ENCODE measurements around the gene CSGALNACT2. TPM values are rescaled to one million over a fixed set of nuclear protein-coding genes. Genes with fewer than 3 reads are reported as not detected.
A peak's percentile ranks its signal among the peaks of the same experiment; 100 is the strongest.

The CSGALNACT2 gene
- polyA plus RNA-seq, 2 donors = 2.0 to 3.4 TPM

GRCh38 chr10:43197834-43198681 is 59.8 kb downstream of the CSGALNACT2 start:
- Histone ChIP-seq H3K4me1 (ENCODE audit: control insufficient read depth in 2 of 2, insufficient read depth in 2 of 2, low read length in 1 of 2) (peaks cover 6 to 8% of the 10 kb centered on the region in 2 donors), H3K36me3 (ENCODE audit: control insufficient read depth in 2 of 2, insufficient read depth in 2 of 2, low read length in 1 of 2) (peaks cover 0 to 4% of the 10 kb centered on the region in 2 donors), H3K27ac (ENCODE audit: low read depth in 2 of 2, low read length in 1 of 2) (no peak overlapping the region), H3K4me3 (ENCODE audit: low read depth in 1 of 2, low read length in 2 of 2) (no peak overlapping the region), H3K27me3 (ENCODE audit: control insufficient read depth in 1 of 2, insufficient read depth in 2 of 2, low read length in 2 of 2) (no peaks in the 10 kb centered on the region), H3K9me3 (ENCODE audit: control insufficient read depth in 2 of 2, insufficient read depth in 1 of 2, low read depth in 1 of 2, low read length in 1 of 2) (no peaks in the 10 kb centered on the region)
- 83 to 85% methylated on average over 15 of the region's 15 CpGs for WGBS, 2 donors

- H3K27me3 ChIP-seq (ENCODE audit: control insufficient read depth in 1 of 2, insufficient read depth in 2 of 2, low read length in 2 of 2) = no peaks in the 10 kb centered on the region
- no peak overlapping the region for H3K4me3 ChIP-seq (ENCODE audit: low read depth in 1 of 2, low read length in 2 of 2)
- H3K9me3 ChIP-seq (ENCODE audit: control insufficient read depth in 2 of 2, insufficient read depth in 1 of 2, low read depth in 1 of 2, low read length in 1 of 2) = no peaks in the 10 kb centered on the region
- peaks cover 6 to 10% of the 10 kb centered on the region in 2 donors for H3K4me1 ChIP-seq (ENCODE audit: control insufficient read depth in 2 of 2, insufficient read depth in 2 of 2, low read length in 1 of 2)
- peaks cover 0 to 2% of the 10 kb centered on the region in 2 donors for H3K36me3 ChIP-seq (ENCODE audit: control insufficient read depth in 2 of 2, insufficient read depth in 2 of 2, low read length in 1 of 2)
- 83 to 91% methylated on average over 10 of the region's 10 CpGs for WGBS, 2 donors
- no peak overlapping the region for H3K27ac ChIP-seq (ENCODE audit: low read depth in 2 of 2, low read length in 1 of 2)
These were observed 60.4 kb downstream of the CSGALNACT2 start for GRCh38 chr10:43198682-43199005.

- peaks cover 6 to 10% of the 10 kb centered on the region in 2 donors for H3K4me1 ChIP-seq (ENCODE audit: control insufficient read depth in 2 of 2, insufficient read depth in 2 of 2, low read length in 1 of 2)
- no peak overlapping the region for H3K4me3 ChIP-seq (ENCODE audit: low read depth in 1 of 2, low read length in 2 of 2)
- 91 to 94% methylated on average over 16 of the region's 16 CpGs for WGBS, 2 donors
- H3K36me3 ChIP-seq (ENCODE audit: control insufficient read depth in 2 of 2, insufficient read depth in 2 of 2, low read length in 1 of 2) = peaks cover 0 to 2% of the 10 kb centered on the region in 2 donors
- H3K9me3 ChIP-seq (ENCODE audit: control insufficient read depth in 2 of 2, insufficient read depth in 1 of 2, low read depth in 1 of 2, low read length in 1 of 2) = no peaks in the 10 kb centered on the region
- H3K27ac ChIP-seq (ENCODE audit: low read depth in 2 of 2, low read length in 1 of 2) = no peak overlapping the region
- no peaks in the 10 kb centered on the region for H3K27me3 ChIP-seq (ENCODE audit: control insufficient read depth in 1 of 2, insufficient read depth in 2 of 2, low read length in 2 of 2)
These were observed 60.9 kb downstream of the CSGALNACT2 start for GRCh38 chr10:43199088-43199683.

- WGBS, 2 donors = 95 to 97% methylated on average over 15 of the region's 15 CpGs
- peaks cover 0 to 2% of the 10 kb centered on the region in 2 donors for H3K36me3 ChIP-seq (ENCODE audit: control insufficient read depth in 2 of 2, insufficient read depth in 2 of 2, low read length in 1 of 2)
These were observed 61.7 kb downstream of the CSGALNACT2 start for GRCh38 chr10:43199684-43200537.

GRCh38 chr10:43200538-43201390 is 62.5 kb downstream of the CSGALNACT2 start:
- no peaks in the 10 kb centered on the region for H3K27me3 ChIP-seq (ENCODE audit: control insufficient read depth in 1 of 2, insufficient read depth in 2 of 2, low read length in 2 of 2)
- H3K27ac ChIP-seq (ENCODE audit: low read depth in 2 of 2, low read length in 1 of 2) = no peak overlapping the region
- H3K4me1 ChIP-seq (ENCODE audit: control insufficient read depth in 2 of 2, insufficient read depth in 2 of 2, low read length in 1 of 2) = peaks cover 8 to 10% of the 10 kb centered on the region in 2 donors
- H3K9me3 ChIP-seq (ENCODE audit: control insufficient read depth in 2 of 2, insufficient read depth in 1 of 2, low read depth in 1 of 2, low read length in 1 of 2) = no peaks in the 10 kb centered on the region
- WGBS, 2 donors = 89 to 91% methylated on average over 13 of the region's 13 CpGs
- peaks cover 0 to 2% of the 10 kb centered on the region in 2 donors for H3K36me3 ChIP-seq (ENCODE audit: control insufficient read depth in 2 of 2, insufficient read depth in 2 of 2, low read length in 1 of 2)
- no peak overlapping the region for H3K4me3 ChIP-seq (ENCODE audit: low read depth in 1 of 2, low read length in 2 of 2)

More at GRCh38 chr10:43199684-43200537, 61.7 kb downstream of the CSGALNACT2 start:
- Histone ChIP-seq H3K27ac (ENCODE audit: low read depth in 2 of 2, low read length in 1 of 2) (no peak overlapping the region), H3K4me3 (ENCODE audit: low read depth in 1 of 2, low read length in 2 of 2) (no peak overlapping the region), H3K4me1 (ENCODE audit: control insufficient read depth in 2 of 2, insufficient read depth in 2 of 2, low read length in 1 of 2) (peaks cover 6 to 10% of the 10 kb centered on the region in 2 donors), H3K9me3 (ENCODE audit: control insufficient read depth in 2 of 2, insufficient read depth in 1 of 2, low read depth in 1 of 2, low read length in 1 of 2) (no peaks in the 10 kb centered on the region), H3K27me3 (ENCODE audit: control insufficient read depth in 1 of 2, insufficient read depth in 2 of 2, low read length in 2 of 2) (no peaks in the 10 kb centered on the region)

GRCh38 chr10:43201545-43202131 is 63.4 kb downstream of the CSGALNACT2 start:
- WGBS, 2 donors = 85 to 89% methylated on average over 11 of the region's 11 CpGs
- no peaks in the 10 kb centered on the region for H3K9me3 ChIP-seq (ENCODE audit: control insufficient read depth in 2 of 2, insufficient read depth in 1 of 2, low read depth in 1 of 2, low read length in 1 of 2)
- H3K4me1 ChIP-seq (ENCODE audit: control insufficient read depth in 2 of 2, insufficient read depth in 2 of 2, low read length in 1 of 2) = peaks cover 8 to 10% of the 10 kb centered on the region in 2 donors
- H3K36me3 ChIP-seq (ENCODE audit: control insufficient read depth in 2 of 2, insufficient read depth in 2 of 2, low read length in 1 of 2) = peaks cover 0 to 2% of the 10 kb centered on the region in 2 donors
- H3K4me3 ChIP-seq (ENCODE audit: low read depth in 1 of 2, low read length in 2 of 2) = no peak overlapping the region
- H3K27ac ChIP-seq (ENCODE audit: low read depth in 2 of 2, low read length in 1 of 2) = no peak overlapping the region
- no peaks in the 10 kb centered on the region for H3K27me3 ChIP-seq (ENCODE audit: control insufficient read depth in 1 of 2, insufficient read depth in 2 of 2, low read length in 2 of 2)

- Histone ChIP-seq H3K36me3 (ENCODE audit: control insufficient read depth in 2 of 2, insufficient read depth in 2 of 2, low read length in 1 of 2) (peaks cover 0 to 2% of the 10 kb centered on the region in 2 donors), H3K27ac (ENCODE audit: low read depth in 2 of 2, low read length in 1 of 2) (no peak overlapping the region), H3K9me3 (ENCODE audit: control insufficient read depth in 2 of 2, insufficient read depth in 1 of 2, low read depth in 1 of 2, low read length in 1 of 2) (no peaks in the 10 kb centered on the region), H3K27me3 (ENCODE audit: control insufficient read depth in 1 of 2, insufficient read depth in 2 of 2, low read length in 2 of 2) (no peaks in the 10 kb centered on the region), H3K4me1 (ENCODE audit: control insufficient read depth in 2 of 2, insufficient read depth in 2 of 2, low read length in 1 of 2) (peaks cover 8 to 10% of the 10 kb centered on the region in 2 donors), H3K4me3 (ENCODE audit: low read depth in 1 of 2, low read length in 2 of 2) (peak overlapping the region; percentile 30 to 31)
- WGBS, 2 donors = 2 to 3% methylated on average over 13 to 29 of the region's 29 CpGs
These were observed 64.0 kb downstream of the CSGALNACT2 start for GRCh38 chr10:43202224-43202656.

GRCh38 chr10:43202657-43203447 is 64.6 kb downstream of the CSGALNACT2 start:
- no peaks in the 10 kb centered on the region for H3K9me3 ChIP-seq (ENCODE audit: control insufficient read depth in 2 of 2, insufficient read depth in 1 of 2, low read depth in 1 of 2, low read length in 1 of 2)
- H3K27ac ChIP-seq (ENCODE audit: low read depth in 2 of 2, low read length in 1 of 2) = peak overlapping the region in 1 of 2 donors; percentile 14
- no peaks in the 10 kb centered on the region for H3K27me3 ChIP-seq (ENCODE audit: control insufficient read depth in 1 of 2, insufficient read depth in 2 of 2, low read length in 2 of 2)
- H3K4me3 ChIP-seq (ENCODE audit: low read depth in 1 of 2, low read length in 2 of 2) = peak overlapping the region; percentile 4 to 30
- H3K4me1 ChIP-seq (ENCODE audit: control insufficient read depth in 2 of 2, insufficient read depth in 2 of 2, low read length in 1 of 2) = peaks cover 8 to 10% of the 10 kb centered on the region in 2 donors
- WGBS, 2 donors = 20 to 26% methylated on average over 27 to 35 of the region's 35 CpGs
- peaks cover 0 to 2% of the 10 kb centered on the region in 2 donors for H3K36me3 ChIP-seq (ENCODE audit: control insufficient read depth in 2 of 2, insufficient read depth in 2 of 2, low read length in 1 of 2)
